ENCODE data around the gene CCNY. TPM values are rescaled to one million over a fixed set of nuclear protein-coding genes. Genes with fewer than 3 reads are reported as not detected.

Gene CCNY
- total RNA-seq, 1 experiment from 2014 or later: 22.6 TPM

- DNase-seq (ENCODE audit: low read depth, low spot score): no peak
- in situ Hi-C loops (cut with HindIII; ENCODE audit: low pct_unique_long_range_greater_than_20kb, low sequenced_read_pairs): no loop called here
These were observed 32.3 kb downstream of the CCNY start for GRCh38 chr10:35368485-35369048.

- in situ Hi-C loops (cut with HindIII; ENCODE audit: low pct_unique_long_range_greater_than_20kb, low sequenced_read_pairs): no loop called here
- no peak for DNase-seq (ENCODE audit: low read depth, low spot score)
These were observed 32.8 kb downstream of the CCNY start for GRCh38 chr10:35369049-35369611.

DNA sequence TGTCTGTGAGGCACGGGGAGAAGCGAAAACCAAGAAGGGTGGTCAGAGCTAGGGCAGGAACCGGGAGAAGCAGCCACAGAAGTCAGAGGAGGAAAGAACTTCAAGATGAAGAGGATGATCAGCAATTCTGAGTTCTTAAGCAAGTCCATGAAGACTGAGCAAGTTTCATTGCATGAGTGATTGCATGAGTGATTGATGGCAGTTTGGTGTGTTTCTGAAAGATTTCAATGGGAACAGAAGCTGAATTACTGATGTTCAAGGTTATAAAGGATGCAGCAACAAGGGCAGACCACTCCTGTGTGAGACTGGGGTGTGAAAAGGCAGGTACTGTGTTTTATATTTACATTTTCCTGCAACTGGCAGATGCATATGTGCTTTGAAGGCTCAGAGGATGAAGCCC lies 35.4 kb downstream of the CCNY start:
- no peak for DNase-seq (ENCODE audit: low read depth, low spot score)
- in situ Hi-C loops (cut with HindIII; ENCODE audit: low pct_unique_long_range_greater_than_20kb, low sequenced_read_pairs): no loop called here

GRCh38 chr10:35372329-35372728 lies 36.0 kb downstream of the CCNY start:
- no peak for DNase-seq (ENCODE audit: low read depth, low spot score)
- in situ Hi-C loops (cut with HindIII; ENCODE audit: low pct_unique_long_range_greater_than_20kb, low sequenced_read_pairs): no loop called here

DNA sequence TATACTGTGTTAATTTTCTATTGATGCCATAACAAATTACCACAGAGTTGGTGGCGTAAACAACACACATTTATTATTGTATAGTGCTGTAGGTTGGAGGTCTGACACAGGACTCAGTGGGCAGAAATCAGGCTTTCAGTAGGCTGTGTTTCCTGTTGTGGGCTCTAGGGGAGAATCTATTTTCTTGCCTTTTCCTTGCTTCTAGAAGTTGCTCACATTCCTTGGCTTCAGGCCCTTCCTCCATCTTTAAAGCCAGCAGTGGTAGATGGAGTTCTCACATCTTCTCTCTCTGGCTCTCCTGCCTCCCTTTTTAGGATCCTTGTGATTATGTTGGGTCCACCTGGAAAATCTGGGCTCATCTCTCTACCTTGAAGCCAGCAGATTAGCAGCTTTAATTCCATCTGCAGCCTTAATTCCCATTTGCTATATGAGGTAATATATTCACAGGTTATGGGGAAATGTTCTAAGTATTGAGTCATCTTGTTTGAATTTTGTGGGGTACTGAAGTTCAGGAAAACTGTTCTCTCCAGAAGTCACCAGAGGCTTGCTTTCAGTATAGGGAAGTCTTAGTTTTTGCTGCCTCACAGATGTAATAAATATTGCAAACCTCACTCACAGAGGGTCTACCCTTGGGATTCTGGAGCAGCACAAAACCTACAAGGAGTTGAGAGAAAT lies 38.9 kb downstream of the CCNY start:
- no peak for DNase-seq (ENCODE audit: low read depth, low spot score)
- in situ Hi-C loops (cut with HindIII; ENCODE audit: low pct_unique_long_range_greater_than_20kb, low sequenced_read_pairs): no loop called here

- in situ Hi-C loops (cut with HindIII; ENCODE audit: low pct_unique_long_range_greater_than_20kb, low sequenced_read_pairs): no loop called here
- DNase-seq (ENCODE audit: low read depth, low spot score): no peak
These were observed 40.9 kb downstream of the CCNY start for GRCh38 chr10:35377050-35377728.

DNA sequence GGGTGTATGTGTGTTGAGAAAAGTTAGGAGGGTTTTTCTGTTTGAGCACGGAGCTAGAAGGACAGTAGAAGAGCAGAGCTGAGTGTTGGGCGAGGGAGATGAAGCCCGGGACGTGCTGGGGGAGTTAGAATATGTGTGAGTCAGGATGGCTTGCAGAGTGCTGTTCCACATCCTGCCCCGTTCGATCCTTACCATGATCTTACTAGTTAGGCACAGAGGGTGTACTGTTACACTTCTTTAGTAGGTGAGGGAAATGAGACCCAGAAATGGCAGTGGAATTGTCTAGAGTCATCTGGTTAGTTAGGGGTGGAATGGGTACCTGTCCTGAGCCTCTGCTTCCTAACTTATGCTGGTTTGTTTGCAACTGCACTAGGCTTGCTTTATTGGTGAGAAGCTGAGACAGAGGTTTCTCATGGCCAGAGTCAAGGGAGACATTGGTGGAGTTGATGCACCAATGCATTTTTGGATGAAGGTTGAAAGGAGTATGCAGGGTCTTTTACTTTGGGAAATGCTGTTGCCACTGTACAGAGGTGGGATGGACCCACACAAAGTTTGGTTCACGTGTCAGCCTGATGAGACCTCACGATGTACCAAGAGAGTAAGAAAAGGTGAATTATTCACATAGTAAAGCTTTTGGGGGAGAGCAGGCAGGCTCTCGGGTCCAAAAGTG lies 42.4 kb downstream of the CCNY start:
- in situ Hi-C loops (cut with HindIII; ENCODE audit: low pct_unique_long_range_greater_than_20kb, low sequenced_read_pairs): no loop called here
- DNase-seq (ENCODE audit: low read depth, low spot score): no peak

GRCh38 chr10:35379226-35380137 lies 43.2 kb downstream of the CCNY start:
- in situ Hi-C loops (cut with HindIII; ENCODE audit: low pct_unique_long_range_greater_than_20kb, low sequenced_read_pairs): no loop called here
- no peak for DNase-seq (ENCODE audit: low read depth, low spot score)

DNA sequence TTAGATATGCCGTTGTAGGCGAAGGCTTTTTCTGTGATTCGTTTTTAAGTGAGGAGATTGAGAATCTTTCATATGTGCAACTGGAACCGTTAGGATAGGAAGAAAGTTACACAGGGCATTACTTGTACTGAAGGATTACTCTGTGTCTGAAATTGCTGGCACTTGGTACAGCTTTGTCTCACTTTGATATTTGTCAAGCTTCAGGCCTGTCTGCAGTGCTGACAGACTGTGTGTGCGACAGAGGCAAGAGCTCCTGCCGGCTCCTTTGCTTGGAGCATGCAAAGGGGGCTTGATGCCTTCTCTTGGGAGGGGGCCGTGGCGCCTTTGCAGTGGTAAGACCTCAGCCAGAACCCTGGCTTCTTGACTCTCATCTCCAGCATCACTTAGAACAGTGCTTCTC lies 45.8 kb downstream of the CCNY start:
- no peak for DNase-seq (ENCODE audit: low read depth, low spot score)
- in situ Hi-C loops (cut with HindIII; ENCODE audit: low pct_unique_long_range_greater_than_20kb, low sequenced_read_pairs): no loop called here

DNA sequence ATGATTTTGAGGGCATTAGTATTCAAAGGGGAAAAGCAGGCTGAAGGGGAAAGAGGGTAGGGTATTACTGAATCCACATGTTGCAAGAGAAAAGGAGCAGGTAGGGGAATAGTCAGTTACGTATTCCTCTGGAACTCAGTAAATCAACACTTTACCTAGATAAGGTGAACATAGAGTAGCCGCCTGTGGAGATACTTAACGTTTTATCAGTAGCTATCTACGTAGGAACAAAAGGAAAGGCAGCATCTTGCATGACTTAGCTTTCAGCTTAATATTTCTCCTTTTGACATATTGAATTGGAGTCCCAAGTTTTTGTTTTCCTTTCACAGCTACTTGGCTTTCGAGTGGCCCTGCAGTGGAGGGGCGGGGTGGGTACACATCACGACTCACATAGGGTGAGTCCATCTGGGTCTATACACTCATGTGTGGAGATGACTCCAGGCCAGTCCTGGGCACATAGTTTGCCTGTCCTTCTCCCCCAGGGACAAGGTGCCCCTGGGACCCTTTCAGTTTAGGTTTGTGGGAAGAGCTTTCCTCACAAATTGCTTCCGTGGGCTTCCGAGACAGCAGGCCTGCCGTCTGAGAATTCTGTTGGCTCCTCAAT lies 48.1 kb downstream of the CCNY start:
- in situ Hi-C loops (cut with HindIII; ENCODE audit: low pct_unique_long_range_greater_than_20kb, low sequenced_read_pairs): no loop called here
- no peak for DNase-seq (ENCODE audit: low read depth, low spot score)

GRCh38 chr10:35386594-35387174 lies 50.4 kb downstream of the CCNY start:
- no peak for DNase-seq (ENCODE audit: low read depth, low spot score)
- in situ Hi-C loops (cut with HindIII; ENCODE audit: low pct_unique_long_range_greater_than_20kb, low sequenced_read_pairs): no loop called here

DNA sequence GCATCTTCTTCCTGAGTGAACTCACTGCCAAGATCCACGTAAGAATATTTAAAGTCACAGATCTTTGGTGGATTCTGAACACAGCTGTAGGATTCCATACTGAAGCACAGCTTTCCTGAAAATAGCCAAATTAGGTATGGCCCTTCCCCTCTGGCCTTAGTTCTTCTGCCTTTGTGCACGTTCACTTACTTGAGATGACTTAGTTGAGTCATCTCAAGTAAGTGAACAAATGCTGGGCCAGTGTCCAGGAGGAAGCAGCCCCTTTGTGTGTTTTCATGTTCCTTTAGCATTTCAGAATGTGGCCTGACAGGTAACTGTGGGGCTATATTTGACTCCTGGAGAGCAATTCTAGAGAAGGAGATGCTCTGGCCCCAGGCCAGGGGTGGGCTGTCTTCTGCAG lies 51.5 kb downstream of the CCNY start:
- no peak for DNase-seq (ENCODE audit: low read depth, low spot score)
- in situ Hi-C loops (cut with HindIII; ENCODE audit: low pct_unique_long_range_greater_than_20kb, low sequenced_read_pairs): no loop called here

DNA sequence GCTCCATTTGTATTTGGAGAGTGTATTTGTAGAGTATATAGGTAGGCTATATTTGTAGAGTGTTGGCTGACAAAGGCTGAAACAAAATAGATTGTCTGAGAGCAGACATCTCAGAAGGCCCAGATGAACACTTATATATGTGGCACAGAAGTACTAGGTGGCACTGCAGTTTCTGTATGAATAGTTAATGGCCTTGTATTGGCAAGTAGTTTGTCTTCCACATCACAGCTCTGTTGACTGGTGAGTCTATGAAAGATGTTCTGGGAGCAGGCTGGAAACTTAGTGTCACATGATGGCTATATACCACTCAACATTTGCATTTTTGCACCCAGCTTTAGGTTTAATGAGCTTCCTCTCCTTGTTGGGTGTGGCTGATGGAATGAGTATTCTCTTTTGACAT lies 51.9 kb downstream of the CCNY start:
- in situ Hi-C loops (cut with HindIII; ENCODE audit: low pct_unique_long_range_greater_than_20kb, low sequenced_read_pairs): no loop called here
- no peak for DNase-seq (ENCODE audit: low read depth, low spot score)

DNA sequence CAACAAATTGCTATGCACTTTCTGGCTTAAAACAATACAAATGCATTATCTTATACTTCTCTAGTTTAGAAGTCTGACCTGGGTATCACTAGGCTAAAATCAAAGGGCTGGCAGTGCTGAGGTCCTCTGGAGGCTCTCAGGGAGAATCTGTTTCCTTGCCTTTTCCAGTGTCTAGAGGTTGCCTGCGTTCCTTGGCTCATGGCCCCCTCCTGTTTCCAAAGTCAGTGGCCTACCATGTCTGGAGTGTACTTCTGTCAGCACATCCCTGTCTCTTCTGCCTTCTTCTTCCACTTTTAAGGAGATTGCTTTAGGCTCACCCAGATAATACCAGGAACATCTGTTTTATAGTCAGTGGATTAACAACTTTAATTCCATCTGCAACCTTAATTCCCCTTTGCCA lies 52.4 kb downstream of the CCNY start:
- in situ Hi-C loops (cut with HindIII; ENCODE audit: low pct_unique_long_range_greater_than_20kb, low sequenced_read_pairs): no loop called here

DNA sequence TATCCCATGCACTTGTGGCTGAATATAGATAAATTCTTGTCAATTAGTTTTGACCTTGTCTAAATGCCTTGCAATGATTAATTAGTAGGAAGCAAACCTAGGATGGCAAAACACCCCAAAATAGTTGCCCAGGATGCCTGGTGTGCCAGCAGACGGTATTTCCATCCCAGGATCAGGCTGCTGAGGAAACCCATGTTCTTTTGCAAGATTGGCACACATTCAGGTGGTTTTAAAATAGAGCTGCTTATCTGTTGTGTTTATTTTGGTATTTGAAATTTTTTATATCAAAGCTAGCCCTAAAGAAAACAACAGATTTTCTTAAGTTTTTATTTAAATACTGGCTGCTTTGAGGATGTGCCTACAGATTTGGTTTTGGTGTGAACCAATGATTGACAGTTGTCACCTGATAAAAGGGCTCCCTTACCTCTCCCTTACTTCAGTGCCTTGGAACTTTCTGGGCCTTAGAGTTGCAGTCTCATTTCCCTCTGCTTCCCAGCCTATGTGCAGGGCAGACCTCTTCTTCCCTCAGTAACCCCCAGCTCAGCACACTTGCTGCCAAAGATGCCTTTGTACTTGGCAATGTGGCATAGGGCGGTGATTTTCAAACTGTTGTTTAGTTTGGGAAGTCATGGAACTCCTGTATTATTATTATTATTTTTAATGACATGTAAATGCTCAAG lies 54.0 kb downstream of the CCNY start:
- DNase-seq (ENCODE audit: low read depth, low spot score): no peak
- in situ Hi-C loops (cut with HindIII; ENCODE audit: low pct_unique_long_range_greater_than_20kb, low sequenced_read_pairs): no loop called here

More for the DNA sequence above, 52.4 kb downstream of the CCNY start:
- no peak for DNase-seq (ENCODE audit: low read depth, low spot score)

GRCh38 chr10:35390843-35391152 lies 54.5 kb downstream of the CCNY start:
- in situ Hi-C loops (cut with HindIII; ENCODE audit: low pct_unique_long_range_greater_than_20kb, low sequenced_read_pairs): no loop called here
- no peak for DNase-seq (ENCODE audit: low read depth, low spot score)
